LNCAP (cell line): ENCODE results near the gene SERPINI2.

Experiments used
- CTCF ChIP-seq: fragments of 450-650 bp; IDR thresholded peaks from 2 replicates; pipeline ENCODE4 v1.5.1; 2017; ENCODE audit warnings: mild to moderate bottlenecking

SERPINI2 gene

GRCh38 chr3:167473863-167474262 lies at the start of gene SERPINI2:
Gene SERPINI2, minus strand, starts transcription at chr3:167474042. Its CDS starts 2,208 bp downstream, at chr3:167471834.
- no peak for TF ChIP-seq CTCF

GRCh38 chr3:167521006-167521355 lies 47.1 kb upstream of the SERPINI2 start:
- no peak for TF ChIP-seq CTCF

GRCh38 chr3:167520266-167521005 lies 46.6 kb upstream of the SERPINI2 start:
- TF ChIP-seq CTCF = no peak

GRCh38 chr3:167507954-167508353 lies 34.1 kb upstream of the SERPINI2 start:
- no peak for TF ChIP-seq CTCF

GRCh38 chr3:167502401-167502800 lies 28.6 kb upstream of the SERPINI2 start:
- no peak for TF ChIP-seq CTCF

- no peak for TF ChIP-seq CTCF
Measured at GRCh38 chr3:167501941-167502340, 28.1 kb upstream of the SERPINI2 start.

GRCh38 chr3:167497903-167498302 lies 24.1 kb upstream of the SERPINI2 start:
- TF ChIP-seq CTCF = no peak

- peak; percentile 43; the same call in 1 of the 2 replicates for TF ChIP-seq CTCF
Measured at GRCh38 chr3:167493244-167493643, 19.4 kb upstream of the SERPINI2 start.
